Transverse colon (tissue), 4 donors: ENCODE data around the gene HIVEP3. TPM values are rescaled to one million over a fixed set of nuclear protein-coding genes. Genes with fewer than 3 reads are reported as not detected.

Experiments
- DNase-seq: peaks from one replicate; pipeline ENCODE4 v3.0.0-alpha.2; 2019
- H3K27ac ChIP-seq, 4 donors: fragments of 200-600 bp; sonication (generic); 2 replicates each; pipeline ENCODE4 v1.5.1; 2016 to 2018; ENCODE audit warnings: inconsistent platforms in 4 of 4
- H3K27me3 ChIP-seq: fragments of 200-600 bp; sonication (generic); 2 replicates; pipeline ENCODE4 v1.5.1; 2017; ENCODE audit warnings: inconsistent platforms
- H3K36me3 ChIP-seq, 4 donors: fragments of 200-600 bp; sonication (generic); 2 replicates each; pipeline ENCODE4 v1.5.1; 2017 to 2019; ENCODE audit warnings: inconsistent platforms in 4 of 4
- H3K4me1 ChIP-seq, 4 donors: fragments of 200-600 bp; sonication (generic); 2 replicates each; pipeline ENCODE4 v1.5.1; 2017 to 2020; ENCODE audit warnings: inconsistent platforms in 4 of 4
- H3K4me3 ChIP-seq, 4 donors: fragments of 200-600 bp; sonication (generic); 1 replicate in 1 of 4; 2 replicates in 3 of 4; pipeline versions ENCODE4 v1.5.1 to v1.6.1; 2017 to 2019; ENCODE audit warnings: inconsistent platforms in 4 of 4
- H3K9me3 ChIP-seq, 2 donors: fragments of 200-600 bp; sonication (generic); 2 replicates each; pipeline ENCODE4 v1.5.1; 2017 to 2019; ENCODE audit warnings: inconsistent platforms in 2 of 2
- EP300 ChIP-seq: sonication (generic); formaldehyde crosslinking; IDR thresholded peaks from one replicate; pipeline ENCODE4 v1.6.1; 2017; ENCODE audit warnings: antibody characterized with exemption, low read depth
- POLR2A ChIP-seq: fragments of 450-650 bp; IDR thresholded peaks from one replicate; pipeline ENCODE4 v1.6.1; 2016; ENCODE audit warnings: antibody characterized with exemption, mild to moderate bottlenecking, moderate library complexity
- POLR2AphosphoS5 ChIP-seq, 3 donors: sonication (generic); formaldehyde crosslinking; IDR thresholded peaks; one replicate each; pipeline ENCODE4 v1.6.1; 2016; ENCODE audit warnings: antibody characterized with exemption in 3 of 3
- WGBS, 2 donors: methylation state at CpG; one replicate each; pipeline ENCODE4 v1.1.5; 2018; ENCODE audit warnings: low coverage in 1 of 2; 5-methylcytosine and 5-hydroxymethylcytosine counted together
- in situ Hi-C, 4 donors: fragments of 200-750 bp; cut with MboI; loops; one replicate each; pipeline versions ENCODE4 v1.15.0 to v1.15.1; 2017; ENCODE audit warnings: low sequenced_read_pairs in 3 of 4, low pct_ligation_motif_present in 1 of 4, low pct_unique_long_range_greater_than_20kb in 1 of 4
- intact Hi-C: fragments of 100-400 bp; cut with DNase I; formaldehyde crosslinking; loops from one replicate; pipeline ENCODE4 v1.15.1; 2023; ENCODE audit warnings: low total_unique reads
- total RNA-seq, 4 donors: library from RNA; depleted of rRNA; stranded (reverse); fragments of >200 nt; gene quantifications; one replicate each; pipeline ENCODE4 v1.1.0, GENCODE V29; 2016
- TF ChIP-seq, protein P1 (sequence below), 5 experiments: fragments of 200-600 bp in 3 of 5; fragments of 450-650 bp in 2 of 5; sonication (generic) in 3 of 5; IDR thresholded peaks; 1 replicate in 2 of 5; 2 replicates in 3 of 5; pipeline ENCODE4 v1.5.1; 2016 to 2017; ENCODE audit warnings: antibody characterized with exemption in 5 of 5, inconsistent platforms in 3 of 5, mild to moderate bottlenecking in 2 of 5, moderate library complexity in 1 of 5

Gene HIVEP3
- total RNA-seq, 4 donors from 2014 or later = 3.7 to 15.0 (median 5.2) TPM

DNA sequence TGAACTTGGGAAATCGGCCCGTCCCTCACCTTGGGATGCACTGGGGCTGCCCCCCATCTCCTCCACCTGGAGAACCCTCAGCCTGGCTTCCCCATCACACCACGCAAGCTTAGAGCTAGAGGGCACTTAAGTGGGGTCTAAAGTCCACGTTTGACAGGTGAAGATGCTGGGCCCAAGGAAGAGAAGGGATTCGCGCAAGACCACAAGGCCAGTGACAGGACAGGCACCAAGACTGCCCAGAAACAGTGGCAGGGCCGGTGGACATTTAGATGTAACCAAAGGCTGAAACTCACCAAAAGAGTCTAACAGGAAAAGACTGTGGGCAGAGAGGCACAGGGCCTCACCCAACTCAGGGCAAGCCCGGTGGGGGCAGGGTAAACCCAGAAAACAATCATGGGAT is 303.4 kb downstream of the HIVEP3 start:
- no peaks in the 10 kb centered on the region for H3K36me3 ChIP-seq
- peaks cover 0 to 14% (median 0%) of the 10 kb centered on the region in 4 donors for H3K4me1 ChIP-seq
- in situ Hi-C loops (no loop called here), intact Hi-C loops (no loop called here)
- no peak overlapping the region for H3K27ac ChIP-seq
- TF ChIP-seq POLR2AphosphoS5 (IDR thresholded peaks at IDR 0.05) = no peak
- no peak for TF ChIP-seq POLR2A
- TF ChIP-seq, protein P1, sequence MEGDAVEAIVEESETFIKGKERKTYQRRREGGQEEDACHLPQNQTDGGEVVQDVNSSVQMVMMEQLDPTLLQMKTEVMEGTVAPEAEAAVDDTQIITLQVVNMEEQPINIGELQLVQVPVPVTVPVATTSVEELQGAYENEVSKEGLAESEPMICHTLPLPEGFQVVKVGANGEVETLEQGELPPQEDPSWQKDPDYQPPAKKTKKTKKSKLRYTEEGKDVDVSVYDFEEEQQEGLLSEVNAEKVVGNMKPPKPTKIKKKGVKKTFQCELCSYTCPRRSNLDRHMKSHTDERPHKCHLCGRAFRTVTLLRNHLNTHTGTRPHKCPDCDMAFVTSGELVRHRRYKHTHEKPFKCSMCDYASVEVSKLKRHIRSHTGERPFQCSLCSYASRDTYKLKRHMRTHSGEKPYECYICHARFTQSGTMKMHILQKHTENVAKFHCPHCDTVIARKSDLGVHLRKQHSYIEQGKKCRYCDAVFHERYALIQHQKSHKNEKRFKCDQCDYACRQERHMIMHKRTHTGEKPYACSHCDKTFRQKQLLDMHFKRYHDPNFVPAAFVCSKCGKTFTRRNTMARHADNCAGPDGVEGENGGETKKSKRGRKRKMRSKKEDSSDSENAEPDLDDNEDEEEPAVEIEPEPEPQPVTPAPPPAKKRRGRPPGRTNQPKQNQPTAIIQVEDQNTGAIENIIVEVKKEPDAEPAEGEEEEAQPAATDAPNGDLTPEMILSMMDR (IDR thresholded peaks at IDR 0.05) = no peak
- no peak for TF ChIP-seq EP300
- H3K9me3 ChIP-seq = no peaks in the 10 kb centered on the region
- H3K4me3 ChIP-seq = no peak overlapping the region
- DNase-seq = no peak
- 95 to 96% methylated on average over 3 to 8 of the region's 8 CpGs for WGBS, 2 donors
- no peaks in the 10 kb centered on the region for H3K27me3 ChIP-seq

DNA sequence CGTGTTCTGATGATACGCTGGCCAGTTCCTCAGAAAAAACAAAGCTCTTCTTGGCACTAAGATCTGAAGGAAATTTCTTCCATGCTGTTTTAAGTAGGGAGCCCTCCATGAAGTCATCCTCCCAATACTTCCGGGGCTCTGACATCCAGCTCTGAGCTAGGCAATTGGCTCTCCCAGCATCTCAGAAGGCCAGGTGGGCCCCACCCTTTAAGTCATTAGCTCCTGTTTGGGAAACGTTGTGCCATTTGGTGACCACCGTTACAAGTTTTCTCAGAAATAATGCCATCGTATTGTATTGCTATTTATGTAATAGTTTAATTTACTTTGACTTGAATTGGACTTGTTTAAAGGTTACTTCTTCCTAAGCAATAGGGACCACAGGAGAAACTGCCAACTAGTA is 303.9 kb downstream of the HIVEP3 start:
- TF ChIP-seq EP300 = no peak
- TF ChIP-seq POLR2AphosphoS5 (IDR thresholded peaks at IDR 0.05) = no peak
- no peak for TF ChIP-seq POLR2A
- TF ChIP-seq, protein P1 (IDR thresholded peaks at IDR 0.05) = no peak
- intact Hi-C loops = no loop called here
- no peak for DNase-seq
- in situ Hi-C loops = no loop called here
- Histone ChIP-seq H3K4me3 (no peak overlapping the region), H3K4me1 (peaks cover 0 to 14% (median 0%) of the 10 kb centered on the region in 4 donors), H3K27me3 (no peaks in the 10 kb centered on the region), H3K9me3 (no peaks in the 10 kb centered on the region), H3K27ac (no peak overlapping the region), H3K36me3 (no peaks in the 10 kb centered on the region)
- WGBS, 2 donors = 93 to 94% methylated on average over 3 to 6 of the region's 6 CpGs

DNA sequence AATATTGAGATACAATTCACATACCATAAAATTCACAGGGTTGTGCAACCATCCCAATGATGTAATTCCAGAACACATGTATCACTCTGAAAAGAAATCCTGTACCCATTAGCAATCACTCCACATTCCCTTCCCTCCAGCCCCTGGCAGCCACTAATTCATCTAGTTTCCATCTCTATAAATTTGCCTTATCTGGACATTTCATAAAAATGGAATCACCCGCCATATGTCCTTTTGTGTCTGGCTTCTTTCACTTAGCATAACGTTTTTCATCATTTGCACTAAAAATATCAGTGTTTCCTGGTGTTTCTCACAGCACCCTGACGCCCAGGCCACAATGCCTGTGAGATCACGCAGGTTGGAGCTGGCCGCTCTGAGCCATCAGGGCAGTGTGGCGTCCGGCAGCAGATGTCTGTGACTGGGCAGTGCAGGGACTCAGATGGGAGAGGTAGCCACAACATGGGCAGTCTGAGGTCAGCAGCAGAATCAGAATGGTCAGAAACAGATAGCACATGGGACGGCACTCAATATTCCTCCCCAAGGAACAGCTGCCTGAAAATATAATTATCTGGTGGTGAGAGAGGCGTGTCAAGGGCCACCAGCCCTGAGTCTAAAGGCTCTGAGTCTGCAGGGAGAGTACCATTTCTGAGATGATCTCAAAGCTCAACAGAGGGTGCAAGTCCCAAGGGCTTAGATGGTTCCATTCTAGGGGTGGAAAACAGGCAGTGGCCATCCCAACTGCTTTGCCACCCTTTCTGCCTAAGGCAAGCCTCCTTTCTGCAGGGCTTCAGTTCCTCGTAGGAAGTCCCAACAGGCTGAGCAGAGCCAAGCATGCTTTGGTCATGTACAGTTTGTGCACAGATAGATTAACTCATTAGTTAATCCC is 304.8 kb downstream of the HIVEP3 start:
- TF ChIP-seq, protein P1 (IDR thresholded peaks at IDR 0.05) = no peak
- TF ChIP-seq POLR2AphosphoS5 (IDR thresholded peaks at IDR 0.05) = no peak
- no peak for DNase-seq
- in situ Hi-C loops (no loop called here), intact Hi-C loops (no loop called here)
- no peaks in the 10 kb centered on the region for H3K27me3 ChIP-seq
- H3K4me1 ChIP-seq = peaks cover 0 to 14% (median 0%) of the 10 kb centered on the region in 4 donors
- no peak overlapping the region for H3K4me3 ChIP-seq
- no peak overlapping the region for H3K27ac ChIP-seq
- 82 to 90% methylated on average over 3 to 10 of the region's 10 CpGs for WGBS, 2 donors
- no peaks in the 10 kb centered on the region for H3K9me3 ChIP-seq
- no peaks in the 10 kb centered on the region for H3K36me3 ChIP-seq

DNA sequence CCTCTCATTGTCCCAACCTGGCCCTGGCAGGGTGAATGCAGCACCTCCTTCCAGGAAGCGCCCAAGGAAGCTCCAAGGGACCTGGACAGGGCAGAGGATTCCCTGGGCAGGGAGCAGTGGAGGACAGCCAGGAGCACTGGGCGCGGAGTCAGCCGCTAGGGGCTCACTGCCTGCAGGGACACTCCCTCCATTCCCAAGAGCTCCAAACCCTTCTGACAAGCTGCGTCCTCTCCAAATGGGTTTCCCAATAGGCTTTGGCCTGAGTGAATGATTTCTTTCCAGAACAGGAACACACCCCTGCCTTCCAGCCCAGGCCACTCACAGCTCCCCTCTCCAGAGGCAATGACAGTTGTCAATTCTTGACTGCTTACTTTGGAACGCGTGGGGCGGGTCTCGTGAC is 305.8 kb downstream of the HIVEP3 start:
- no peak for TF ChIP-seq EP300
- peak in 1 of 3 donors; percentile 14 for TF ChIP-seq POLR2AphosphoS5 (IDR thresholded peaks at IDR 0.05)
- TF ChIP-seq, protein P1 (IDR thresholded peaks at IDR 0.05) = no peak
- TF ChIP-seq POLR2A = no peak
- Histone ChIP-seq H3K4me1 (peaks cover 0 to 8% (median 0%) of the 10 kb centered on the region in 4 donors), H3K27me3 (no peaks in the 10 kb centered on the region), H3K9me3 (no peaks in the 10 kb centered on the region), H3K4me3 (no peak overlapping the region), H3K27ac (no peak overlapping the region), H3K36me3 (no peaks in the 10 kb centered on the region)
- in situ Hi-C loops = no loop called here
- WGBS, 2 donors = 86 to 92% methylated on average over 4 to 9 of the region's 9 CpGs
- DNase-seq = no peak
- intact Hi-C loops = no loop called here
